T follicular helper cell (primary cell): ENCODE results near the gene ROBO2.

ENCODE experiments used
- DNase-seq: peaks from one replicate; pipeline ENCODE4 v3.0.0-alpha.2; 2020; ENCODE audit warnings: low read depth

Gene ROBO2

DNA sequence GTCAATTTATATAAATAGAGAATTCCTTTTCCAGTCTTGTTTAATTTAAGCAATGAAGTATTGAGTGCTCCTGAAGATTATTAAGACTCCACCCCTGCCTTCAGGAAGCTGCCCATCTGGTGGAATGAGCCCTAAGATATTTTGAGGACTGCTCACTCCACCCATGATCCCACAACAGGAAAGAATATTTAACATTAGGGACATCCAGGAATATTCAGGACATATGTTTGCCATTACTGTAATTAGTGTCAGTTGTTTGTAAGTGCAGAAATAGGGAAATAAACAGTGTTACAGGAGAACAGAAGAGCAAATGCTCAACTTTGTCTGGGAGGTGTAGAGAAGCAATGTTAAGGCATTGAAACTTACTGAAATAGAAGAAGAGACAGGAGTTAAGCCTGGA lies 375.0 kb downstream of the ROBO2 start:
- no peak for DNase-seq

DNA sequence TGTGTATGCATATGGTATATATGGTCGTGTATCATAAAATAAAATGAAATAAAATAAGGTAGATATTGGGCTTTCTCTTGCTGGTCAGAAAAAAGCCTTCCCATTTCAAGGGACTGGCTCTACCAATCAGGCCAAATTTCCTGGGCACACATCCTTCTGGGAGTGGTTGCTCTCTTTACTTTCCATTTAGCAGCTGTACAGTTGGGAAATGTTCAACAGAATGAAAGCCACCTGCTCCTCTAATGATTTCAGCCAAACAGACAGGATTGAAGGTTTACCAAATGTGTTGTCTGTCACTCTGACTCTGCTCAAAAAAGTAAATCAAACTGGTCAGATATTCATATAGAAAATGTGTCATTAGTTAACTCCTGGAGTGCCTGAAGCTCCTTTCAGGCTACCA lies 380.4 kb downstream of the ROBO2 start:
- no peak for DNase-seq

- DNase-seq = no peak
Measured at GRCh38 chr3:77421916-77422315, 382.0 kb downstream of the ROBO2 start.

- no peak for DNase-seq
Measured at GRCh38 chr3:77426531-77426930, 386.6 kb downstream of the ROBO2 start.

- no peak for DNase-seq
Measured at GRCh38 chr3:77427528-77427927, 387.6 kb downstream of the ROBO2 start.

DNA sequence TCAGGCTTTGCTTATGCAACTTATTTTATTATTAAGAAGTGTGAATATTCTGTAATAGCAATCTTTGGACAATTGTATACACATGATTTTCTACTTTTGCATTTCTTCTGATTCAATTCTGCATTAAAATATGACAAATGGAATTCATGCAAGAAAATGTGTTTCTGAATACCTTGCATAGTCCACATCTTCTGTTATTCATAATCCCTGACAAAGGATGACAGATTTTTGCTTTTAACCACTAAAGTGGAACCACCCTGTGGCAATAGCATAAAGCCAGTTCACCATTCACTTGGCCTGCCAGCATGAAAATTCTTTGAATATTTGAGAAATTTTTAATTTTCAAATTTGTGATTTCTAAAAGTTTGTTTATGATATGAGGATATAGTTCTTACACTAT lies 397.0 kb downstream of the ROBO2 start:
- no peak for DNase-seq

GRCh38 chr3:77446084-77446483 lies 406.2 kb downstream of the ROBO2 start:
- no peak for DNase-seq

GRCh38 chr3:77446761-77447160 lies 406.9 kb downstream of the ROBO2 start:
- no peak for DNase-seq

DNA sequence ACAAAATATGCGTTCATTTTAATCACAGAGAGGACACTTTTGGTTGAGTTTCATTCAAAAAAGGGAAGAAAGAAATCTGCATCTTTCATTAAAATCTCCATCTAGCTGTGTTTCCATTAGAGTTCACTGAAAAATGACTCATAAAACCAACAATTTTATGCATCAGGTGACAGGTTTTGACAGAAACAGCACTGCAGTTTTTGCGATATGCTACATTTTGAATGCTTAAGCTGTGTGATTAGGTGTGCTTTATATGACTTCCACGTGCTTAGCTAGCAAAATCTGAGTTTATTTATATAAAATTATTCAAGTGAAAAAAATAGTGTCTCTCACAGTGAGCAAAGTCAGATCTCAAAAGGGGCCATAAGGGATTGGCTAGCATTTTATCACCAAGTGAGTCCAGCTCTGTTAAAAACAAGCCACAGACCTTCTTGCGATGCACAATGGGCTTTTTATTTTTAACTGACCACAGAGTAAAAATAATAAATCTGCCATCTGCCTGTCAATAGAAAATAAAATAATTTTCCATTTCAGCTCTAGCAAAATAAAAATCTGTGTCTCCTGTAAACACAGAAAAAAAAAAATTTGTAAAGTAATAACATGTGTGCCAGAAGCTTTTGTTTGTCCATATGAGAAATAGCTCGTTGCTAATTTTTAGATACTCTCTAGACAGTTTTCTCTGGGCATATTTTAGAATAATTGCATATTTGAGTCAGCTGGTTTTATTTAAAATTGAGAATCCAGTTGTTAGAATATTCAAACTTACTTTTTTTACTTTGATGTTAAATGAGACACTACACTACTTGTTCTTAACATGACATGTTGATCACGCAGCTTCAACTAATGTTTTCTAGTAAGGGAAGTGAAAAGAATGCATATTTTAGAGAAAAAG lies 409.8 kb downstream of the ROBO2 start:
- no peak for DNase-seq

GRCh38 chr3:77456431-77456830 lies 416.5 kb downstream of the ROBO2 start:
- no peak for DNase-seq

DNA sequence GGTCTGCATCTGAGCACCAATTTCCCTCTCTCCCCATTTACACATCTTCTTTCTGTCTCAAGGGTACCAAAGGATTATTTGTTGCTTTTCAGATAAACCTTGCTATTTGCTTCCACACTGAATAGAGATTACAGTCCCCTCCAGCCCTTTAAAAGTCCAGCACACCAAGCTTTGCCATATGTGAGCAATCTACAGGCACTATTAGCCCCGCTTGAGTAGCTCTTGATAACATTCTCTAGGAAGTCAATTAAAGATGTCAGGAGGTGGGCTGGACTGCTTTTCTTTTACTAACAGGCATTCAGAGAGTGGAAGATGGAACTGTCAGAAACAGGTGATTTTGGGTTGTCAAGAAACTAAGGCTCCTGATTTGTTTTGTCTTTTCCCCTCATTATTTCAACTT lies 417.0 kb downstream of the ROBO2 start:
- DNase-seq = no peak

DNA sequence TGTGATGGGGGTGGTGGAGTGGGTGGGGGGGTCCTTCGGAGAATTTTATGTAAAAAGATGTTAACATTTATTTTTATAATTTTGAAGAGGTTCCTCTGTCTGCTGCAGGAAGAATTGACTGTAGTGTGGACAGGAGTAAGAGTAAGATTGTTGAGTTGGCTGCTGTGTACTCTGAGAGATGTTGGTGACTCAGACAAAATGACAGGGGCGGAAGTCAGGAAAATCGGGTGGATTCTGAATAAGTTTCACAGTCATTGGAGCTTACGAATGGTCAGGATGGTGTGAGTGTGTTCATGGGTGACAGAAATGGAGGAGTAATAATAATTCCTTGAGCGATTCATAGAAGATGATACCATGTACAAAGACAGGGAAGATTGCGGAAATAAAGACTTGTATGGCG lies 420.0 kb downstream of the ROBO2 start:
- no peak for DNase-seq

DNA sequence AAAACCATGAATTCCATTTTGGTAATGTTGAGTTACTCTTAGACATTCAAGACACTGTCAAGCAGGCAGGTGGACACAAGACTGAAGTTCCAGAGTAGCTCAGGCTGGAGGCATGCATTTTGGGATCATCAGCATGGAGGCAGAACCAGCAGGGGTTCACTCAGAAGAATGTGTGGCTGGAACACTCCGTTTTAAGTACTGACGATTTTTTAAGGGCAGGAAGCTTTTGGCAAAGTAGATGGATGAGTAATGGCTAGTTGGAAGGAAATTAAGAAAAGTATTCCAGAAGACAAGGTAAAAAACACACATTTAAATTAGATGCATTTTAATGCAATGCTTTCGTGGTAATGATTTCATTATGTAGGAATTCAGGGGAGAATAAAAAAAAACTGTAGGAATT lies 420.4 kb downstream of the ROBO2 start:
- DNase-seq = no peak

DNA sequence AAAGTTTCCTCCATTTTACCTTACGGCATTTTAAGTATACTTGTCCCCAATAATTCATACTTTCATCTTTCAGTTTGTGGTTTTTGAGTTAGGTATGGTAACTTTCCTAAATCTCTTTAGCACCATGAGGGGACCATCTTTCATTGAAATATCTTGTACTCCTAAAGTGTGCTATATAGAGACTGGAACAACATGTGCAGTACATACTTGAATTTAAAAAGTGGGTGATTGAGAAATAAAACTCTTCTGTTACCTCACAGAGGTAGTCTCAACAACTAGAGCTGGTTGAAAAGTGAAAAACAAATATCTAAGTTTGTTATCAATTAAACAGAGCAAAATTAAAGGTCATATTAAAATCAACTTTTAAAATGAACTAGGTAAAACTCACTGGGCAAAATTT lies 423.1 kb downstream of the ROBO2 start:
- no peak for DNase-seq

DNA sequence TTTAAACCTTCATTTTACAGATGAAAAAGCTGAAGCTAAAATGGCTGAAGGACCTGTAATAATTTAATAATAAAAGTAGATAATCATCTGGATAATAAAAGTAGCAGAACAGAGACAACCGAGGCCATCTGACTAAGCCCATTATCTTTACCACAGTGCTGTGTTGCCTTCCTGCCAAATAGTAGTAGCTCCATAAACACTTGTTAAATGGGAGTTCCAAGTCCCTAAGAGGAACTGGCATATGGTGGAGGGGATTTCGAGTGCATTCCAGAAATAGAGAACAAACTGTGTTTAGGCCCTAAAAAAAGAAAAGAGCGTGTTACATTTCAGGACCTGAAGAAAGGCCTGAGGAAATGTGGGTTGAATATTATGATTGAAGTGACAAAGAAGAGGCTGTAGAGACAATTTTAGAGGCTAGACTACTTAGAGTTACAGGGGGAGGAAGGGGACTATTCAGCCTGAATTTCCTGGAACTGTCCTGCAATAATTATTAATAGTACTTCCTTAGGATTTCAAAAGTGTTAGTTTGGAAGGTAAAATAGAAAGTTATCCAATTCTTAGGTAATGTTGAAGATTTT lies 424.3 kb downstream of the ROBO2 start:
- no peak for DNase-seq

DNA sequence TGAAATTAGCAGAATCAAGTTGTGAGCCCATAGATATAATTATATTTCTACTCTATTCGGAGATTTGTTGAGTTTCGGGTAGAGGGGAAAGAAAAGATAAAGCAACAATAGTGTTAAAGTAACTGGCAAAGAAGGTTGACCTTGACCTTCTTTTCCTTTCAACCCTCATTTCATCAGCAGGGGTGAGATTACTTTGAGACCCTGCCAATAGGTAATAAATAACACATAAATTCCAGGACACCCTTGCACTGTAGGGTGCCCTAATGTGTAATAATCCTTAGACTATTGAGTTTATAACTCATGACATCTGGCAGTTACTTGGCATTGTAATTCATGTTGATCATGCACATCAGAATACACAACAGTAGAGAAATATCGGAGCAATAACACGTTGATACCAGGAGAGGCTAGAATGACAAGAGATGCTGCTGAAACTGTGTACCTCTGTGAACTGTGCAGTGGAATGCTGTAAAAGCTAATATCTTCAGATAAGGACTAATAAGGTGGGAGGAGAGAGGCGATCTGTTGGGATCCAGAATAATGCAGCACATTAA lies 426.7 kb downstream of the ROBO2 start:
- no peak for DNase-seq

DNA sequence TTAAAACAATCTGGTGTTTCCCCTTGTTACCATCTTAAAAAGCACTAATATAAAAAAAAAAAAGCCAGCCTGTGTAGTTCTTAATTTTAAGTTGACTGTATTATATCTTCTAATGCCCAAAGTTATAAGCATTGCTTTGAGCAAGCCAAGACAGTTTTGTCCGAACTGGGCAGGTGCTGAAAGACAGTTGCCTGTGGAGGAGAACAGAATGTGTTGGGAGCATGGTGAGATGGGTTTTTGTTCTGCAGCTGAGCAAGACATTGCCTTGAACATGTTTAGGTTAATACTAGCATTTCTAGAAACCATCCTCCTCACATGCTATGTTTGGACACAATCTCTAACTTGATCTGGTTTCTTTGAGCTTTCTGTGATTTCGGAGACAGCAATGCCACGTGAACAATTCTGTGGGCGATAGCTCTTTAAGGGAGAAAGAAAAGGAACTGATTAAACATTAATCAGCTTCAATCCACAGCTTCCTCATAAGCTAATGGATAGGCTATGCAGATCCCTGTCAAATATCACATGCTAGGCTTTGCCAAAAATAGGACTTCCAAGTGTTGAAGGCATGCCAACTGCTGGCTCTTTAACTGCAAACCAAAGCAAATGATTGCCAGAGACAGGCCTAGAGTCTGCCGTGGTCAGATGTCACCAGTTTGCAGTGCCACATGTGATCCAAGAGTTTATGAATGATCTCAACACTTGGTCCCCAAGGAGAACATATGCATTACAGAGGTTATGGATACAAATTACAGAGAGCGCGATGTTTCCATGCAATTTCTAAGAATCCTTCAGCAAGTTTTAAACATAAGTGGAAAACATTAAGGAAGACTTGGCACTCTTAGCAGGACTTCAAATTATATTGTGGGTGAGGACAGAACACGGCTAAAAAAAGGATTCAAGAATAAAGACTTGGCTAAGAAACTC lies 428.1 kb downstream of the ROBO2 start:
- no peak for DNase-seq

GRCh38 chr3:77468626-77469020 lies 428.7 kb downstream of the ROBO2 start:
- DNase-seq = no peak

DNA sequence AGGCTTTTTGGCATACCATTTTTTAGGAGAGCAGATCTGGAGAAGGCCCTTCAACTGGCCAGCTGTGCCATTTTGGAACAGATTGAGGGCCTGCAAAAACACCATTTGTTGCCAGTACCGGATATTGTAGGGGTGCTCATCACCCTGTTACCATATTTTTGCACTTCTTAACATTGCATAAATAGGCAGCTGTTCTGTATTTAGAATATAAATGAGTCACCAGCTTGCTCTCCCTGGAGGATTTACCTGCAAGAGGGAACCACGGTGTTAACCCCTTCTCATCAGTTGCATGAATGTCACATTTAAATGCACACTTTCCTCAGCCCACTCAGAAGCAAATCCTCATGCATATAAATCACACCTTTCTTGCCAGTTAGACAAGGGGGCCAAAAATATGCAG lies 435.6 kb downstream of the ROBO2 start:
- no peak for DNase-seq

- no peak for DNase-seq
Measured at GRCh38 chr3:77479021-77479420, 439.1 kb downstream of the ROBO2 start.

GRCh38 chr3:77489216-77489615 lies 449.3 kb downstream of the ROBO2 start:
- DNase-seq = no peak

DNA sequence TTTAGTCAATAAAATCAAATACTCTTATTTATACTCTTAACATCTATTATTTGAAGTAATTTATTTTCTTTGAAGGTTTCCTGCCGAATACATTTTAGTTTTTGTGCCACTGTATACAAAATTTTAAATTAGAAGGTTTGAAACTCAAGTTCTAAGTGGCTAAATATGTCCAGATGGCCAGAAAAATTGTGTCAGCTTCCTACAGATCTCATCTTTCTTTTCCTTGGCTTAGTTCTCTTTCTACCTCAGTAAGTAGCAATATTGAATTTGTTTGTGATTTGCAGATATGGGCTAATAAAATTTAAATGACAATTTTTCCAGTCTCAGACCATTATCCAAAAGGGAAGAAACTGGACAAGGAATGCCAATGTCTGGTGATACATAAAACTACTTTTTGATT lies 452.1 kb downstream of the ROBO2 start:
- DNase-seq = no peak
